Liver (tissue), 3 donors: ENCODE measurements around the gene CUEDC1.

Experiments
- FOXA1 ChIP-seq: IDR thresholded peaks from 2 replicates; pipeline ENCODE4 v1.6.1; 2016; ENCODE audit warnings: antibody characterized with exemption
- GABPA ChIP-seq, 2 donors: IDR thresholded peaks in 1 of 2; conservative IDR thresholded peaks in 1 of 2; 2 replicates each; pipeline ENCODE4 v1.6.1; 2016; ENCODE audit warnings: antibody characterized with exemption in 2 of 2, mild to moderate bottlenecking in 1 of 2, moderate library complexity in 1 of 2
- NR2F2 ChIP-seq: IDR thresholded peaks from 2 replicates; pipeline ENCODE4 v1.6.1; 2016; ENCODE audit warnings: antibody characterized with exemption
- RAD21 ChIP-seq, 2 donors: IDR thresholded peaks; 2 replicates each; pipeline ENCODE4 v1.6.1; 2016; ENCODE audit warnings: antibody characterized with exemption in 2 of 2, mild to moderate bottlenecking in 2 of 2
- REST ChIP-seq: IDR thresholded peaks from 2 replicates; pipeline ENCODE4 v1.6.1; 2016; ENCODE audit warnings: antibody characterized with exemption, mild to moderate bottlenecking
- SP1 ChIP-seq: IDR thresholded peaks from 2 replicates; pipeline ENCODE4 v1.6.1; 2018; ENCODE audit warnings: antibody characterized with exemption, mild to moderate bottlenecking
- TF ChIP-seq, protein P1 (sequence below): fragments of 150-350 bp; IDR thresholded peaks from 2 replicates; pipeline ENCODE4 v1.5.1; 2017; ENCODE audit warnings: improper control_type of control experiment, low read depth, low read length; ENCODE audit not compliant: missing input control
- TF ChIP-seq, protein P2 (sequence below): IDR thresholded peaks from 2 replicates; pipeline ENCODE4 v1.6.1; 2016; ENCODE audit warnings: antibody characterized with exemption
- donor health status: healthy.
- donor health status: healthy.

GRCh38 chr17:57976594-57976993, 21.4 kb upstream of the CUEDC1 start:
- TF ChIP-seq, protein P1, sequence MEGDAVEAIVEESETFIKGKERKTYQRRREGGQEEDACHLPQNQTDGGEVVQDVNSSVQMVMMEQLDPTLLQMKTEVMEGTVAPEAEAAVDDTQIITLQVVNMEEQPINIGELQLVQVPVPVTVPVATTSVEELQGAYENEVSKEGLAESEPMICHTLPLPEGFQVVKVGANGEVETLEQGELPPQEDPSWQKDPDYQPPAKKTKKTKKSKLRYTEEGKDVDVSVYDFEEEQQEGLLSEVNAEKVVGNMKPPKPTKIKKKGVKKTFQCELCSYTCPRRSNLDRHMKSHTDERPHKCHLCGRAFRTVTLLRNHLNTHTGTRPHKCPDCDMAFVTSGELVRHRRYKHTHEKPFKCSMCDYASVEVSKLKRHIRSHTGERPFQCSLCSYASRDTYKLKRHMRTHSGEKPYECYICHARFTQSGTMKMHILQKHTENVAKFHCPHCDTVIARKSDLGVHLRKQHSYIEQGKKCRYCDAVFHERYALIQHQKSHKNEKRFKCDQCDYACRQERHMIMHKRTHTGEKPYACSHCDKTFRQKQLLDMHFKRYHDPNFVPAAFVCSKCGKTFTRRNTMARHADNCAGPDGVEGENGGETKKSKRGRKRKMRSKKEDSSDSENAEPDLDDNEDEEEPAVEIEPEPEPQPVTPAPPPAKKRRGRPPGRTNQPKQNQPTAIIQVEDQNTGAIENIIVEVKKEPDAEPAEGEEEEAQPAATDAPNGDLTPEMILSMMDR: no peak
- no peak for TF ChIP-seq NR2F2
- no peak for TF ChIP-seq SP1
- no peak for TF ChIP-seq GABPA (IDR thresholded peaks at IDR 0.05 in 1 of 2, conservative IDR thresholded peaks at IDR 0.05 in 1 of 2)
- TF ChIP-seq RAD21 (IDR thresholded peaks at IDR 0.05): no peak
- TF ChIP-seq, protein P2, sequence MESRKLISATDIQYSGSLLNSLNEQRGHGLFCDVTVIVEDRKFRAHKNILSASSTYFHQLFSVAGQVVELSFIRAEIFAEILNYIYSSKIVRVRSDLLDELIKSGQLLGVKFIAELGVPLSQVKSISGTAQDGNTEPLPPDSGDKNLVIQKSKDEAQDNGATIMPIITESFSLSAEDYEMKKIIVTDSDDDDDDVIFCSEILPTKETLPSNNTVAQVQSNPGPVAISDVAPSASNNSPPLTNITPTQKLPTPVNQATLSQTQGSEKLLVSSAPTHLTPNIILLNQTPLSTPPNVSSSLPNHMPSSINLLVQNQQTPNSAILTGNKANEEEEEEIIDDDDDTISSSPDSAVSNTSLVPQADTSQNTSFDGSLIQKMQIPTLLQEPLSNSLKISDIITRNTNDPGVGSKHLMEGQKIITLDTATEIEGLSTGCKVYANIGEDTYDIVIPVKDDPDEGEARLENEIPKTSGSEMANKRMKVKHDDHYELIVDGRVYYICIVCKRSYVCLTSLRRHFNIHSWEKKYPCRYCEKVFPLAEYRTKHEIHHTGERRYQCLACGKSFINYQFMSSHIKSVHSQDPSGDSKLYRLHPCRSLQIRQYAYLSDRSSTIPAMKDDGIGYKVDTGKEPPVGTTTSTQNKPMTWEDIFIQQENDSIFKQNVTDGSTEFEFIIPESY: no peak
- TF ChIP-seq REST: no peak
- no peak for TF ChIP-seq FOXA1
